ENCODE measurements around the gene WWOX.
A peak's percentile ranks its signal among the peaks of the same experiment; 100 is the strongest.

Gene WWOX

GRCh38 chr16:79006206-79006605, 906.8 kb downstream of the WWOX start:
- DNase-seq (ENCODE audit: low read depth, low spot score): no peak
- Histone ChIP-seq H3K9me3 (ENCODE audit: insufficient read depth, low read length) (no peaks in the 10 kb centered on the region), H3K9ac (ENCODE audit: insufficient read length, low read depth) (no peak overlapping the region), H3K27me3 (ENCODE audit: insufficient read depth, insufficient read length) (no peaks in the 10 kb centered on the region), H3K4me3 (ENCODE audit: insufficient read length, low read depth) (no peak overlapping the region), H3K36me3 (ENCODE audit: insufficient read depth, insufficient read length, low read length) (no peaks in the 10 kb centered on the region), H3K4me1 (ENCODE audit: insufficient read depth, insufficient read length) (no peaks in the 10 kb centered on the region)
- no peak for TF ChIP-seq ZNF274 (IDR thresholded peaks at IDR 0.05; ENCODE audit: low read depth, low read length)
- no peak for TF ChIP-seq SUZ12 (IDR thresholded peaks at IDR 0.05; ENCODE audit: extremely low read depth, insufficient read depth, insufficient read length)
- no peak for TF ChIP-seq YY1 (IDR thresholded peaks at IDR 0.05; ENCODE audit: insufficient read depth, insufficient read length)

GRCh38 chr16:79006765-79007164, 907.3 kb downstream of the WWOX start:
- no peaks in the 10 kb centered on the region for H3K27me3 ChIP-seq (ENCODE audit: insufficient read depth, insufficient read length)
- H3K9me3 ChIP-seq (ENCODE audit: insufficient read depth, low read length): no peaks in the 10 kb centered on the region
- H3K9ac ChIP-seq (ENCODE audit: insufficient read length, low read depth): no peak overlapping the region
- DNase-seq (ENCODE audit: low read depth, low spot score): no peak
- no peak overlapping the region for H3K4me3 ChIP-seq (ENCODE audit: insufficient read length, low read depth)
- TF ChIP-seq SUZ12 (IDR thresholded peaks at IDR 0.05; ENCODE audit: extremely low read depth, insufficient read depth, insufficient read length) (no peak), ZNF274 (IDR thresholded peaks at IDR 0.05; ENCODE audit: low read depth, low read length) (no peak), YY1 (IDR thresholded peaks at IDR 0.05; ENCODE audit: insufficient read depth, insufficient read length) (no peak)
- no peaks in the 10 kb centered on the region for H3K4me1 ChIP-seq (ENCODE audit: insufficient read depth, insufficient read length)
- H3K36me3 ChIP-seq (ENCODE audit: insufficient read depth, insufficient read length, low read length): no peaks in the 10 kb centered on the region

GRCh38 chr16:79007614-79008013, 908.2 kb downstream of the WWOX start:
- TF ChIP-seq SUZ12 (IDR thresholded peaks at IDR 0.05; ENCODE audit: extremely low read depth, insufficient read depth, insufficient read length) (no peak), ZNF274 (IDR thresholded peaks at IDR 0.05; ENCODE audit: low read depth, low read length) (no peak), YY1 (IDR thresholded peaks at IDR 0.05; ENCODE audit: insufficient read depth, insufficient read length) (no peak)
- Histone ChIP-seq H3K9me3 (ENCODE audit: insufficient read depth, low read length) (no peaks in the 10 kb centered on the region), H3K27me3 (ENCODE audit: insufficient read depth, insufficient read length) (no peaks in the 10 kb centered on the region), H3K4me1 (ENCODE audit: insufficient read depth, insufficient read length) (no peaks in the 10 kb centered on the region), H3K4me3 (ENCODE audit: insufficient read length, low read depth) (no peak overlapping the region), H3K36me3 (ENCODE audit: insufficient read depth, insufficient read length, low read length) (no peaks in the 10 kb centered on the region), H3K9ac (ENCODE audit: insufficient read length, low read depth) (no peak overlapping the region)
- no peak for DNase-seq (ENCODE audit: low read depth, low spot score)

- Histone ChIP-seq H3K36me3 (ENCODE audit: insufficient read depth, insufficient read length, low read length) (no peaks in the 10 kb centered on the region), H3K4me3 (ENCODE audit: insufficient read length, low read depth) (no peak overlapping the region), H3K9ac (ENCODE audit: insufficient read length, low read depth) (no peak overlapping the region), H3K27me3 (ENCODE audit: insufficient read depth, insufficient read length) (no peaks in the 10 kb centered on the region), H3K4me1 (ENCODE audit: insufficient read depth, insufficient read length) (no peaks in the 10 kb centered on the region), H3K9me3 (ENCODE audit: insufficient read depth, low read length) (no peaks in the 10 kb centered on the region)
- DNase-seq (ENCODE audit: low read depth, low spot score): peak; percentile 18
- TF ChIP-seq SUZ12 (IDR thresholded peaks at IDR 0.05; ENCODE audit: extremely low read depth, insufficient read depth, insufficient read length): no peak
- no peak for TF ChIP-seq YY1 (IDR thresholded peaks at IDR 0.05; ENCODE audit: insufficient read depth, insufficient read length)
- TF ChIP-seq ZNF274 (IDR thresholded peaks at IDR 0.05; ENCODE audit: low read depth, low read length): no peak
Observed at GRCh38 chr16:79008036-79008868, 908.8 kb downstream of the WWOX start.

GRCh38 chr16:79008869-79009179, 909.4 kb downstream of the WWOX start:
- Histone ChIP-seq H3K9me3 (ENCODE audit: insufficient read depth, low read length) (no peaks in the 10 kb centered on the region), H3K27me3 (ENCODE audit: insufficient read depth, insufficient read length) (no peaks in the 10 kb centered on the region), H3K4me1 (ENCODE audit: insufficient read depth, insufficient read length) (no peaks in the 10 kb centered on the region), H3K36me3 (ENCODE audit: insufficient read depth, insufficient read length, low read length) (no peaks in the 10 kb centered on the region), H3K4me3 (ENCODE audit: insufficient read length, low read depth) (no peak overlapping the region), H3K9ac (ENCODE audit: insufficient read length, low read depth) (no peak overlapping the region)
- no peak for TF ChIP-seq YY1 (IDR thresholded peaks at IDR 0.05; ENCODE audit: insufficient read depth, insufficient read length)
- TF ChIP-seq SUZ12 (IDR thresholded peaks at IDR 0.05; ENCODE audit: extremely low read depth, insufficient read depth, insufficient read length): no peak
- TF ChIP-seq ZNF274 (IDR thresholded peaks at IDR 0.05; ENCODE audit: low read depth, low read length): no peak
- DNase-seq (ENCODE audit: low read depth, low spot score): no peak

- no peak for TF ChIP-seq YY1 (IDR thresholded peaks at IDR 0.05; ENCODE audit: insufficient read depth, insufficient read length)
- Histone ChIP-seq H3K36me3 (ENCODE audit: insufficient read depth, insufficient read length, low read length) (no peaks in the 10 kb centered on the region), H3K9ac (ENCODE audit: insufficient read length, low read depth) (no peak overlapping the region), H3K9me3 (ENCODE audit: insufficient read depth, low read length) (no peaks in the 10 kb centered on the region), H3K27me3 (ENCODE audit: insufficient read depth, insufficient read length) (no peaks in the 10 kb centered on the region), H3K4me3 (ENCODE audit: insufficient read length, low read depth) (no peak overlapping the region), H3K4me1 (ENCODE audit: insufficient read depth, insufficient read length) (no peaks in the 10 kb centered on the region)
- DNase-seq (ENCODE audit: low read depth, low spot score): no peak
Observed at GRCh38 chr16:79009896-79010295, 910.4 kb downstream of the WWOX start.

- DNase-seq (ENCODE audit: low read depth, low spot score): no peak
- H3K9ac ChIP-seq (ENCODE audit: insufficient read length, low read depth): no peak overlapping the region
- no peaks in the 10 kb centered on the region for H3K9me3 ChIP-seq (ENCODE audit: insufficient read depth, low read length)
- no peak overlapping the region for H3K4me3 ChIP-seq (ENCODE audit: insufficient read length, low read depth)
- no peaks in the 10 kb centered on the region for H3K4me1 ChIP-seq (ENCODE audit: insufficient read depth, insufficient read length)
- TF ChIP-seq SUZ12 (IDR thresholded peaks at IDR 0.05; ENCODE audit: extremely low read depth, insufficient read depth, insufficient read length) (no peak), ZNF274 (IDR thresholded peaks at IDR 0.05; ENCODE audit: low read depth, low read length) (no peak)
- H3K27me3 ChIP-seq (ENCODE audit: insufficient read depth, insufficient read length): no peaks in the 10 kb centered on the region
- no peaks in the 10 kb centered on the region for H3K36me3 ChIP-seq (ENCODE audit: insufficient read depth, insufficient read length, low read length)
Observed at GRCh38 chr16:79011282-79011681, 911.8 kb downstream of the WWOX start.

All from NT2/D1 (cell line).